Measurements from ENCODE around the gene TXNIP. TPM values are rescaled to one million over a fixed set of nuclear protein-coding genes. Genes with fewer than 3 reads are reported as not detected.

The TXNIP gene
- total RNA-seq, 1 donor from 2014 or later: 157 TPM

- H3K36me3 Mint-ChIP-seq (ENCODE audit: low read depth, unreplicated experiment): no peaks in the 10 kb centered on the region
- no peak overlapping the region for H3K4me2 ChIP-seq (ENCODE audit: low read length)
Measured at GRCh38 chr1:145958734-145959133, 37.6 kb downstream of the TXNIP start.

GRCh38 chr1:145957443-145958319 lies 38.7 kb downstream of the TXNIP start, which contains the start of gene LIX1L:
LIX1L (minus strand) TSS chr1:145958017; CDS start chr1:145957927, 90 bp downstream.
- H3K27ac Mint-ChIP-seq (ENCODE audit: unreplicated experiment): peak within 1 kb of the TSS; percentile 13
- H3K9me3 Mint-ChIP-seq (ENCODE audit: unreplicated experiment): no peaks in the 10 kb centered on the region
- no peaks in the 10 kb centered on the region for H3K36me3 Mint-ChIP-seq (ENCODE audit: low read depth, unreplicated experiment)
- peak within 1 kb of the TSS; percentile 83 for H3K27ac ChIP-seq (ENCODE audit: low read depth, low read length)
- peak; percentile 93 for DNase-seq (ENCODE audit: low read depth)
- peaks cover 31% of the 10 kb centered on the region for H3K4me1 ChIP-seq (ENCODE audit: insufficient read depth, low read length)
- H3K9ac ChIP-seq (ENCODE audit: low read length): peak within 1 kb of the TSS; percentile 82
- peak within 1 kb of the TSS; percentile 92 for H3K4me3 Mint-ChIP-seq (ENCODE audit: unreplicated experiment)
- TF ChIP-seq CTCF (IDR thresholded peaks at IDR 0.05; ENCODE audit: insufficient read depth, low read depth, low read length) (no peak), EZH2 (IDR thresholded peaks at IDR 0.05; ENCODE audit: insufficient read depth, low read length) (no peak)
- H3K4me2 ChIP-seq (ENCODE audit: low read length): peak within 1 kb of the TSS; percentile 92
- peaks cover 25% of the 10 kb centered on the region for H3K4me1 Mint-ChIP-seq (ENCODE audit: low read depth, unreplicated experiment)
- H2AFZ ChIP-seq (ENCODE audit: low read depth, low read length): peak within 1 kb of the TSS; percentile 56
- no peaks in the 10 kb centered on the region for H3K9me3 ChIP-seq (ENCODE audit: insufficient read depth, low read depth, low read length)
- no peak for FAIRE-seq
- H3K27me3 ChIP-seq (ENCODE audit: insufficient read depth, low read length): no peaks in the 10 kb centered on the region
- H4K20me1 ChIP-seq (ENCODE audit: insufficient read depth, low read length): peaks cover 26% of the 10 kb centered on the region
- H3K27me3 Mint-ChIP-seq (ENCODE audit: low read depth, unreplicated experiment): no peaks in the 10 kb centered on the region
- peaks cover 5% of the 10 kb centered on the region for H3K36me3 ChIP-seq (ENCODE audit: insufficient read depth, low read length)
- peaks cover 48% of the 10 kb centered on the region for H3K79me2 ChIP-seq (ENCODE audit: insufficient read depth, low read length)
- peak within 1 kb of the TSS; percentile 78 for H3K4me3 ChIP-seq (ENCODE audit: insufficient read depth, low read depth, low read length)

More at GRCh38 chr1:145958734-145959133, 37.6 kb downstream of the TXNIP start:
- FAIRE-seq: no peak
- peaks cover 36% of the 10 kb centered on the region for H3K4me1 Mint-ChIP-seq (ENCODE audit: low read depth, unreplicated experiment)
- TF ChIP-seq EZH2 (IDR thresholded peaks at IDR 0.05; ENCODE audit: insufficient read depth, low read length): no peak
- TF ChIP-seq CTCF (IDR thresholded peaks at IDR 0.05; ENCODE audit: insufficient read depth, low read depth, low read length): no peak
- no peaks in the 10 kb centered on the region for H3K9me3 Mint-ChIP-seq (ENCODE audit: unreplicated experiment)
- peaks cover 21% of the 10 kb centered on the region for H4K20me1 ChIP-seq (ENCODE audit: insufficient read depth, low read length)
- H3K27ac ChIP-seq (ENCODE audit: low read depth, low read length): no peak overlapping the region
- H3K4me1 ChIP-seq (ENCODE audit: insufficient read depth, low read length): peaks cover 41% of the 10 kb centered on the region
- no peaks in the 10 kb centered on the region for H3K27me3 ChIP-seq (ENCODE audit: insufficient read depth, low read length)
- H3K36me3 ChIP-seq (ENCODE audit: insufficient read depth, low read length): peaks cover 5% of the 10 kb centered on the region
- H3K9me3 ChIP-seq (ENCODE audit: insufficient read depth, low read depth, low read length): no peaks in the 10 kb centered on the region
- peaks cover 37% of the 10 kb centered on the region for H3K79me2 ChIP-seq (ENCODE audit: insufficient read depth, low read length)
- no peak overlapping the region for H3K9ac ChIP-seq (ENCODE audit: low read length)
- DNase-seq (ENCODE audit: low read depth): no peak
- no peak overlapping the region for H3K4me3 ChIP-seq (ENCODE audit: insufficient read depth, low read depth, low read length)
- no peak overlapping the region for H2AFZ ChIP-seq (ENCODE audit: low read depth, low read length)
- no peaks in the 10 kb centered on the region for H3K27me3 Mint-ChIP-seq (ENCODE audit: low read depth, unreplicated experiment)
- H3K4me3 Mint-ChIP-seq (ENCODE audit: unreplicated experiment): peak overlapping the region; percentile 15
- H3K27ac Mint-ChIP-seq (ENCODE audit: unreplicated experiment): peak overlapping the region; percentile 6

Data from astrocyte (in vitro differentiated cells and primary cell).